Stomach (tissue), 4 donors: ENCODE data around the gene HAUS2.

ENCODE experiments used
- CTCF ChIP-seq, 7 experiments: fragments of 450-650 bp in 4 of 7; fragments of 200-600 bp in 3 of 7; sonication (generic) in 3 of 7; IDR thresholded peaks; one replicate each; pipeline ENCODE4 v1.5.1; 2016 to 2019; ENCODE audit warnings: antibody characterized with exemption in 7 of 7, control low read depth in 2 of 7, mild to moderate bottlenecking in 1 of 7
- POLR2AphosphoS5 ChIP-seq, 3 donors: sonication (generic); formaldehyde crosslinking; IDR thresholded peaks; one replicate each; pipeline ENCODE4 v1.6.1; 2016; ENCODE audit warnings: antibody characterized with exemption in 3 of 3

GRCh38 chr15:42533246-42533645, 15.4 kb upstream of the HAUS2 start:
- TF ChIP-seq CTCF (IDR thresholded peaks at IDR 0.05) (no peak), POLR2AphosphoS5 (IDR thresholded peaks at IDR 0.05) (no peak)
